Measurements from ENCODE around the gene DDX42.

DNA sequence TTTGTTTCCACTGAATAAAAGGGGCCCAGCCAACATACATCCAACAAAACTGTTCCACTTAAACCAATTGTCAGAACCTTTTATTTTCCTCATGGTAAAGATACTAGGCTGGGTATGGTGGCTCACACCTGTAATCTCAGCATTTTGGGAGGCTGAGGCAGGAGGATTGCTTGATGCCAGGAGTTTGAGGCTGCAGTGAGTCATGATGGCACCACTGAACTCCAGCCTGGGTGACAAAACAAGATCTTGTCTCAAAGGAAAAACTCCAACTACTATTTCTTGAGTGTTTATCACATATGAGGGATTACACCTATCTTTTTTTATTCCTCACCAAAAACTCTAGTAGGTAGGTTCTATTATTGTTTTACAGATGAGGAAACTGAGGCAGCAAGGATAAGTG, 48.6 kb downstream of the DDX42 start:
- no peak for TF ChIP-seq POLR2A (IDR thresholded peaks at IDR 0.05)
- TF ChIP-seq, protein P1, sequence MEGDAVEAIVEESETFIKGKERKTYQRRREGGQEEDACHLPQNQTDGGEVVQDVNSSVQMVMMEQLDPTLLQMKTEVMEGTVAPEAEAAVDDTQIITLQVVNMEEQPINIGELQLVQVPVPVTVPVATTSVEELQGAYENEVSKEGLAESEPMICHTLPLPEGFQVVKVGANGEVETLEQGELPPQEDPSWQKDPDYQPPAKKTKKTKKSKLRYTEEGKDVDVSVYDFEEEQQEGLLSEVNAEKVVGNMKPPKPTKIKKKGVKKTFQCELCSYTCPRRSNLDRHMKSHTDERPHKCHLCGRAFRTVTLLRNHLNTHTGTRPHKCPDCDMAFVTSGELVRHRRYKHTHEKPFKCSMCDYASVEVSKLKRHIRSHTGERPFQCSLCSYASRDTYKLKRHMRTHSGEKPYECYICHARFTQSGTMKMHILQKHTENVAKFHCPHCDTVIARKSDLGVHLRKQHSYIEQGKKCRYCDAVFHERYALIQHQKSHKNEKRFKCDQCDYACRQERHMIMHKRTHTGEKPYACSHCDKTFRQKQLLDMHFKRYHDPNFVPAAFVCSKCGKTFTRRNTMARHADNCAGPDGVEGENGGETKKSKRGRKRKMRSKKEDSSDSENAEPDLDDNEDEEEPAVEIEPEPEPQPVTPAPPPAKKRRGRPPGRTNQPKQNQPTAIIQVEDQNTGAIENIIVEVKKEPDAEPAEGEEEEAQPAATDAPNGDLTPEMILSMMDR (IDR thresholded peaks at IDR 0.05): no peak

Data from esophagus squamous epithelium (tissue), 4 donors.